ENCODE results near the gene SYNGR2.

DNA sequence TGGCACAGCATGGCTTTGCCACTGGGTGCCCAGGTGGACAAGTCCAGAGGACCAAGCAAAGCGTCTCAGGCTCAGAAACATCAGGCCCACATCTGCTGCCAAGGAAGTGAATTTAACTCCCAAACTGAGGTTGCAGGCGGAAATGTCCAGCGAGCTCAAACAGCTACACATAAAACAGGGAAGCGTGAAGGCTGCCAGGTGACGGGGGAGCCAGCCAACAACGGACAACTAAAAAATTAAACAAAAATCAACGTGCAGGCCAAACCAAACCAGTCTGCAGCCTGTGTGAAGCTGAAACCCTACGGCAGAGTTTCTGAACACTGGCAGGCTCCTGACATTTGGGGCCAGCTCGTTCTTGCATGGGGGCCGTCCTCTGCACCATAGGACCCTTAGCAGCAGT, 16.0 kb downstream of the SYNGR2 start:
- TF ChIP-seq YY1 (IDR thresholded peaks at IDR 0.05; ENCODE audit: extremely low read depth, insufficient replicate concordance, low read depth, low read length) (no peak), EZH2 (IDR thresholded peaks at IDR 0.05) (no peak), SP1 (IDR thresholded peaks at IDR 0.05; ENCODE audit: low read depth) (no peak), POLR2A (IDR thresholded peaks at IDR 0.05; ENCODE audit: borderline replicate concordance, extremely low read depth, insufficient read depth, insufficient read length) (no peak), SIN3A (IDR thresholded peaks at IDR 0.05; ENCODE audit: low read depth) (no peak), EGR1 (IDR thresholded peaks at IDR 0.05; ENCODE audit: low read depth) (no peak), ELF1 (IDR thresholded peaks at IDR 0.05; ENCODE audit: borderline replicate concordance, low read depth) (no peak), CEBPB (IDR thresholded peaks at IDR 0.05; ENCODE audit: low read depth) (no peak)
- TF ChIP-seq, protein P1, sequence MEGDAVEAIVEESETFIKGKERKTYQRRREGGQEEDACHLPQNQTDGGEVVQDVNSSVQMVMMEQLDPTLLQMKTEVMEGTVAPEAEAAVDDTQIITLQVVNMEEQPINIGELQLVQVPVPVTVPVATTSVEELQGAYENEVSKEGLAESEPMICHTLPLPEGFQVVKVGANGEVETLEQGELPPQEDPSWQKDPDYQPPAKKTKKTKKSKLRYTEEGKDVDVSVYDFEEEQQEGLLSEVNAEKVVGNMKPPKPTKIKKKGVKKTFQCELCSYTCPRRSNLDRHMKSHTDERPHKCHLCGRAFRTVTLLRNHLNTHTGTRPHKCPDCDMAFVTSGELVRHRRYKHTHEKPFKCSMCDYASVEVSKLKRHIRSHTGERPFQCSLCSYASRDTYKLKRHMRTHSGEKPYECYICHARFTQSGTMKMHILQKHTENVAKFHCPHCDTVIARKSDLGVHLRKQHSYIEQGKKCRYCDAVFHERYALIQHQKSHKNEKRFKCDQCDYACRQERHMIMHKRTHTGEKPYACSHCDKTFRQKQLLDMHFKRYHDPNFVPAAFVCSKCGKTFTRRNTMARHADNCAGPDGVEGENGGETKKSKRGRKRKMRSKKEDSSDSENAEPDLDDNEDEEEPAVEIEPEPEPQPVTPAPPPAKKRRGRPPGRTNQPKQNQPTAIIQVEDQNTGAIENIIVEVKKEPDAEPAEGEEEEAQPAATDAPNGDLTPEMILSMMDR (IDR thresholded peaks at IDR 0.05 in 2 of 3, conservative IDR thresholded peaks at IDR 0.05 in 1 of 3; ENCODE audit: borderline replicate concordance in 1 of 3, insufficient read depth in 1 of 3, low read depth in 2 of 3, low read length in 2 of 3) = no peak
- TF ChIP-seq, protein P2, sequence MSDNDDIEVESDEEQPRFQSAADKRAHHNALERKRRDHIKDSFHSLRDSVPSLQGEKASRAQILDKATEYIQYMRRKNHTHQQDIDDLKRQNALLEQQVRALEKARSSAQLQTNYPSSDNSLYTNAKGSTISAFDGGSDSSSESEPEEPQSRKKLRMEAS (IDR thresholded peaks at IDR 0.05) = no peak
- TF ChIP-seq, protein P3, sequence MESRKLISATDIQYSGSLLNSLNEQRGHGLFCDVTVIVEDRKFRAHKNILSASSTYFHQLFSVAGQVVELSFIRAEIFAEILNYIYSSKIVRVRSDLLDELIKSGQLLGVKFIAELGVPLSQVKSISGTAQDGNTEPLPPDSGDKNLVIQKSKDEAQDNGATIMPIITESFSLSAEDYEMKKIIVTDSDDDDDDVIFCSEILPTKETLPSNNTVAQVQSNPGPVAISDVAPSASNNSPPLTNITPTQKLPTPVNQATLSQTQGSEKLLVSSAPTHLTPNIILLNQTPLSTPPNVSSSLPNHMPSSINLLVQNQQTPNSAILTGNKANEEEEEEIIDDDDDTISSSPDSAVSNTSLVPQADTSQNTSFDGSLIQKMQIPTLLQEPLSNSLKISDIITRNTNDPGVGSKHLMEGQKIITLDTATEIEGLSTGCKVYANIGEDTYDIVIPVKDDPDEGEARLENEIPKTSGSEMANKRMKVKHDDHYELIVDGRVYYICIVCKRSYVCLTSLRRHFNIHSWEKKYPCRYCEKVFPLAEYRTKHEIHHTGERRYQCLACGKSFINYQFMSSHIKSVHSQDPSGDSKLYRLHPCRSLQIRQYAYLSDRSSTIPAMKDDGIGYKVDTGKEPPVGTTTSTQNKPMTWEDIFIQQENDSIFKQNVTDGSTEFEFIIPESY (IDR thresholded peaks at IDR 0.05; ENCODE audit: extremely low read depth, insufficient replicate concordance, low read length) = no peak
